Measurements from ENCODE around the gene AMDHD1.

GRCh38 chr12:95996034-95996658, 53.0 kb downstream of the AMDHD1 start, which contains the start of gene HAL:
- no peak for TF ChIP-seq SIRT6 (IDR thresholded peaks at IDR 0.05; ENCODE audit: low read length)
- no peak for TF ChIP-seq RAD21 (IDR thresholded peaks at IDR 0.05 in 1 of 2, conservative IDR thresholded peaks at IDR 0.05 in 1 of 2; ENCODE audit: low read depth in 2 of 2, low read length in 2 of 2)
- TF ChIP-seq EGR1 (IDR thresholded peaks at IDR 0.05; ENCODE audit: borderline replicate concordance, low read depth, low read length) = no peak
- no peak for TF ChIP-seq POLR2A (IDR thresholded peaks at IDR 0.05; ENCODE audit: control extremely low read depth in 1 of 2, low read depth in 2 of 2, low read length in 2 of 2)
- TF ChIP-seq CBX5 (IDR thresholded peaks at IDR 0.05; ENCODE audit: low read depth, low read length) = no peak
- TF ChIP-seq, protein P1, sequence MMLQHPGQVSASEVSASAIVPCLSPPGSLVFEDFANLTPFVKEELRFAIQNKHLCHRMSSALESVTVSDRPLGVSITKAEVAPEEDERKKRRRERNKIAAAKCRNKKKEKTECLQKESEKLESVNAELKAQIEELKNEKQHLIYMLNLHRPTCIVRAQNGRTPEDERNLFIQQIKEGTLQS (IDR thresholded peaks at IDR 0.05; ENCODE audit: insufficient read depth, low read depth, low read length) = no peak
- TF ChIP-seq, protein P2, sequence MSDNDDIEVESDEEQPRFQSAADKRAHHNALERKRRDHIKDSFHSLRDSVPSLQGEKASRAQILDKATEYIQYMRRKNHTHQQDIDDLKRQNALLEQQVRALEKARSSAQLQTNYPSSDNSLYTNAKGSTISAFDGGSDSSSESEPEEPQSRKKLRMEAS (IDR thresholded peaks at IDR 0.05) = no peak
- no peak for TF ChIP-seq CTCF (IDR thresholded peaks at IDR 0.05; ENCODE audit: control extremely low read depth in 1 of 3, insufficient read depth in 1 of 3, low read depth in 1 of 3, low read length in 3 of 3)
- TF ChIP-seq SIN3A (conservative IDR thresholded peaks at IDR 0.05 in 1 of 2, IDR thresholded peaks at IDR 0.05 in 1 of 2; ENCODE audit: low read depth in 1 of 2, low read length in 2 of 2) = no peak
- TF ChIP-seq SUZ12 (IDR thresholded peaks at IDR 0.05; ENCODE audit: low read length) = no peak
- TF ChIP-seq POLR2AphosphoS5 (IDR thresholded peaks at IDR 0.05; ENCODE audit: low read depth, low read length) = no peak
- no peak for TF ChIP-seq SRF (IDR thresholded peaks at IDR 0.05; ENCODE audit: low read depth, low read length)
